Right atrium auricular region (tissue), 2 donors: ENCODE results near the gene METTL18. TPM values are rescaled to one million over a fixed set of nuclear protein-coding genes. Genes with fewer than 3 reads are reported as not detected.

Source experiments
- DNase-seq: peaks from one replicate; pipeline ENCODE4 v3.0.0-alpha.2; 2019; ENCODE audit warnings: low spot score
- H3K27ac ChIP-seq, 2 donors: fragments of 200-600 bp; sonication (generic); 1 replicate in 1 of 2; 2 replicates in 1 of 2; pipeline ENCODE4 v1.5.1; 2016 to 2019
- H3K27me3 ChIP-seq, 2 donors: fragments of 200-600 bp; sonication (generic); one replicate each; pipeline versions ENCODE4 v1.5.1 to v1.6.0; 2017 to 2019
- H3K36me3 ChIP-seq: fragments of 200-600 bp; sonication (generic); one replicate; pipeline ENCODE4 v1.5.1; 2016
- H3K4me1 ChIP-seq, 2 donors: fragments of 200-600 bp; sonication (generic); one replicate each; pipeline versions ENCODE4 v1.5.1 to v1.6.0; 2017 to 2019
- H3K4me3 ChIP-seq, 2 donors: fragments of 200-600 bp; sonication (generic); 1 replicate in 1 of 2; 2 replicates in 1 of 2; pipeline ENCODE4 v1.5.1; 2017 to 2019; ENCODE audit warnings: mild to moderate bottlenecking in 1 of 2, moderate library complexity in 1 of 2
- H3K9me3 ChIP-seq, 2 donors: fragments of 200-600 bp; sonication (generic); one replicate each; pipeline ENCODE4 v1.5.1; 2019
- CTCF ChIP-seq, 2 donors: fragments of 200-600 bp; sonication (generic); IDR thresholded peaks; one replicate each; pipeline ENCODE4 v1.5.1; 2019; ENCODE audit warnings: antibody characterized with exemption in 2 of 2
- total RNA-seq, 2 donors: library from RNA; depleted of rRNA; stranded (reverse); fragments of >200 nt; gene quantifications; one replicate each; pipeline ENCODE4 v1.1.0, GENCODE V29; 2016

Gene METTL18
- total RNA-seq, 2 donors from 2014 or later: 4.0 to 5.7 TPM

- Histone ChIP-seq H3K4me3 (no peak overlapping the region), H3K27ac (no peak overlapping the region), H3K36me3 (peaks cover 20% of the 10 kb centered on the region), H3K9me3 (no peaks in the 10 kb centered on the region), H3K27me3 (no peaks in the 10 kb centered on the region), H3K4me1 (no peaks in the 10 kb centered on the region)
- TF ChIP-seq CTCF (IDR thresholded peaks at IDR 0.05): no peak
- no peak for DNase-seq
These were observed 38.6 kb upstream of the METTL18 start for GRCh38 chr1:169833179-169833901.

- no peak for DNase-seq
- Histone ChIP-seq H3K27ac (no peak overlapping the region), H3K9me3 (no peaks in the 10 kb centered on the region), H3K36me3 (peaks cover 31% of the 10 kb centered on the region), H3K27me3 (no peaks in the 10 kb centered on the region), H3K4me3 (no peak overlapping the region), H3K4me1 (no peaks in the 10 kb centered on the region)
- TF ChIP-seq CTCF (IDR thresholded peaks at IDR 0.05): no peak
These were observed 35.0 kb upstream of the METTL18 start for GRCh38 chr1:169829671-169830070.

- TF ChIP-seq CTCF (IDR thresholded peaks at IDR 0.05): no peak
- no peaks in the 10 kb centered on the region for H3K27me3 ChIP-seq
- no peaks in the 10 kb centered on the region for H3K4me1 ChIP-seq
- H3K9me3 ChIP-seq: no peaks in the 10 kb centered on the region
- DNase-seq: no peak
- H3K4me3 ChIP-seq: no peak overlapping the region
- peaks cover 22% of the 10 kb centered on the region for H3K36me3 ChIP-seq
- H3K27ac ChIP-seq: no peak overlapping the region
These were observed 29.4 kb upstream of the METTL18 start for GRCh38 chr1:169824153-169824552.

GRCh38 chr1:169821500-169821899 is 26.8 kb upstream of the METTL18 start:
- H3K4me3 ChIP-seq: no peak overlapping the region
- H3K27ac ChIP-seq: no peak overlapping the region
- no peaks in the 10 kb centered on the region for H3K9me3 ChIP-seq
- peaks cover 9% of the 10 kb centered on the region for H3K36me3 ChIP-seq
- no peak for TF ChIP-seq CTCF (IDR thresholded peaks at IDR 0.05)
- H3K4me1 ChIP-seq: no peaks in the 10 kb centered on the region
- DNase-seq: no peak
- H3K27me3 ChIP-seq: no peaks in the 10 kb centered on the region

GRCh38 chr1:169816617-169817016 is 21.9 kb upstream of the METTL18 start:
- no peak for DNase-seq
- Histone ChIP-seq H3K36me3 (no peaks in the 10 kb centered on the region), H3K27me3 (no peaks in the 10 kb centered on the region), H3K4me1 (no peaks in the 10 kb centered on the region), H3K27ac (no peak overlapping the region), H3K4me3 (no peak overlapping the region), H3K9me3 (no peaks in the 10 kb centered on the region)
- TF ChIP-seq CTCF (IDR thresholded peaks at IDR 0.05): no peak

- no peak for TF ChIP-seq CTCF (IDR thresholded peaks at IDR 0.05)
- no peaks in the 10 kb centered on the region for H3K9me3 ChIP-seq
- DNase-seq: no peak
- no peak overlapping the region for H3K4me3 ChIP-seq
- no peaks in the 10 kb centered on the region for H3K36me3 ChIP-seq
- H3K27me3 ChIP-seq: no peaks in the 10 kb centered on the region
- no peak overlapping the region for H3K27ac ChIP-seq
- H3K4me1 ChIP-seq: no peaks in the 10 kb centered on the region
These were observed 19.6 kb upstream of the METTL18 start for GRCh38 chr1:169814265-169814664.
